B cell (primary cell): ENCODE measurements around the gene GDF7. TPM values are rescaled to one million over a fixed set of nuclear protein-coding genes. Genes with fewer than 3 reads are reported as not detected.

Experiments used
- ATAC-seq: fragments of 200-7000 bp; cut with Tn5 transposase; one replicate; pipeline ENCODE4 v1.10.0; 2021; ENCODE audit warnings: low read depth, mild to moderate bottlenecking, moderate number of reproducible peaks, moderate library complexity
- CTCF ChIA-PET: fragments of 350-600 bp; sonication (Branson Sonifier 250); formaldehyde crosslinking; loops from one replicate; lab custom pipeline; 2021; ENCODE audit warnings: antibody characterized with exemption, inconsistent platforms; lab: Charles Lee
- POLR2A ChIA-PET: fragments of 350-600 bp; sonication (Branson Sonifier 250); formaldehyde crosslinking; loops from one replicate; lab custom pipeline; 2021; ENCODE audit warnings: antibody characterized with exemption; lab: Charles Lee
- DNase-seq: peaks from one replicate; pipeline ENCODE4 v3.0.0; 2013
- H2AFZ ChIP-seq: 2 replicates; pipeline ENCODE4 v1.6.1; 2012; ENCODE audit warnings: mild to moderate bottlenecking, low read depth, low read length; ENCODE audit not compliant: insufficient read depth, poor library complexity, severe bottlenecking
- H3K27ac ChIP-seq, 2 donors: 1 replicate in 1 of 2; 2 replicates in 1 of 2; pipeline ENCODE4 v1.5.1; 2012 to 2013; ENCODE audit warnings: low read length in 2 of 2, mild to moderate bottlenecking in 2 of 2, moderate library complexity in 1 of 2
- H3K27me3 ChIP-seq, 4 experiments: fragments of 200-600 bp in 1 of 4; sonication (generic) in 1 of 4; replicated peaks in 1 of 4; 1 replicate in 2 of 4; 2 replicates in 2 of 4; pipeline versions ENCODE4 v1.6.1 to v1.7.0; 2013 to 2016; ENCODE audit warnings: low read length in 3 of 4, mild to moderate bottlenecking in 2 of 4, mixed read lengths in 1 of 4, moderate library complexity in 1 of 4; ENCODE audit not compliant: insufficient read depth in 4 of 4, control insufficient read depth in 3 of 4; ENCODE audit errors: control extremely low read depth in 1 of 4
- H3K36me3 ChIP-seq, 2 experiments: replicated peaks in 1 of 2; 1 replicate in 1 of 2; 2 replicates in 1 of 2; pipeline versions ENCODE4 v1.6.1 to v1.7.1; 2013; ENCODE audit warnings: low read length in 1 of 2; ENCODE audit not compliant: insufficient read depth in 2 of 2, control insufficient read depth in 1 of 2; ENCODE audit errors: control extremely low read depth in 1 of 2, extremely low read depth in 1 of 2
- H3K4me1 ChIP-seq, 2 donors: fragments of 200-600 bp in 1 of 2; sonication (generic) in 1 of 2; 1 replicate in 1 of 2; 2 replicates in 1 of 2; pipeline versions ENCODE4 v1.5.1 to v1.6.1; 2013 to 2017; ENCODE audit warnings: low read length in 2 of 2; ENCODE audit not compliant: control insufficient read depth in 2 of 2, insufficient read depth in 2 of 2
- H3K4me2 ChIP-seq: replicated peaks from 2 replicates; pipeline ENCODE3; 2012; ENCODE audit warnings: mild to moderate bottlenecking, low read depth, low read length; ENCODE audit not compliant: poor library complexity, severe bottlenecking
- H3K4me3 ChIP-seq, 5 experiments: fragments of 200-600 bp in 1 of 5; sonication (generic) in 1 of 5; 1 replicate in 3 of 5; 2 replicates in 2 of 5; pipeline versions ENCODE4 v1.5.1 to v1.7.0; 2011 to 2016; ENCODE audit warnings: low read length in 4 of 5, mild to moderate bottlenecking in 4 of 5, low read depth in 2 of 5, control low read depth in 1 of 5, moderate library complexity in 1 of 5; ENCODE audit not compliant: insufficient read depth in 1 of 5; ENCODE audit errors: control extremely low read depth in 1 of 5, extremely low read depth in 1 of 5
- H3K79me2 ChIP-seq: fragments of 200-600 bp; sonication (generic); one replicate; pipeline ENCODE4 v1.6.0; 2016; ENCODE audit warnings: low read length; ENCODE audit not compliant: control insufficient read depth, insufficient read depth
- H3K9ac ChIP-seq: fragments of 200-600 bp; sonication (generic); 2 replicates; pipeline ENCODE4 v1.6.1; 2017; ENCODE audit warnings: mild to moderate bottlenecking, low read length, moderate library complexity
- H3K9me3 ChIP-seq, 3 donors: one replicate each; pipeline versions ENCODE4 v1.6.1 to v1.7.1; 2013; ENCODE audit warnings: low read length in 2 of 3; ENCODE audit not compliant: control insufficient read depth in 2 of 3, insufficient read depth in 1 of 3; ENCODE audit errors: control extremely low read depth in 1 of 3
- H4K20me1 ChIP-seq: 2 replicates; pipeline ENCODE4 v1.6.0; 2012; ENCODE audit warnings: mild to moderate bottlenecking, low read length; ENCODE audit not compliant: insufficient read depth, control insufficient read depth, poor library complexity, severe bottlenecking
- H3K27ac Mint-ChIP-seq: one replicate; pipeline ENCODE4 v1.8.0; 2021; ENCODE audit warnings: mixed read lengths
- H3K27me3 Mint-ChIP-seq: one replicate; pipeline ENCODE4 v1.8.0; 2021; ENCODE audit warnings: mixed read lengths
- H3K4me1 Mint-ChIP-seq: one replicate; pipeline ENCODE4 v1.8.0; 2021; ENCODE audit warnings: mixed read lengths
- H3K4me3 Mint-ChIP-seq: one replicate; pipeline ENCODE4 v1.8.0; 2021; ENCODE audit warnings: mixed read lengths
- H3K9me3 Mint-ChIP-seq: one replicate; pipeline ENCODE4 v1.8.0; 2022; ENCODE audit warnings: mixed read lengths; ENCODE audit not compliant: insufficient read depth
- CTCF ChIP-seq: fragments of 200-600 bp; IDR thresholded peaks from one replicate; pipeline ENCODE4 v1.8.0; 2022; ENCODE audit warnings: antibody characterized with exemption, mild to moderate bottlenecking
- EZH2 ChIP-seq: IDR thresholded peaks from 2 replicates; pipeline ENCODE4 v1.6.1; 2012; ENCODE audit warnings: borderline replicate concordance, low read depth, mild to moderate bottlenecking, moderate library complexity, low read length; ENCODE audit not compliant: insufficient read depth, poor library complexity, severe bottlenecking
- WGBS: methylation state at CpG from one replicate; pipeline ENCODE4 v1.1.5; 2013; ENCODE audit warnings: missing lambda C conversion rate; ENCODE audit not compliant: insufficient coverage; 5-methylcytosine and 5-hydroxymethylcytosine counted together
- intact Hi-C: fragments of 100-400 bp; cut with micrococcal nuclease; formaldehyde crosslinking; loops from one replicate; pipeline ENCODE4 v1.10.0; 2022
- polyA plus RNA-seq: library from polyadenylated mRNA; depleted of rRNA; stranded (reverse); fragments of >200 nt; gene quantifications from 2 replicates; pipeline ENCODE4 v1.2.3, GENCODE V29; 2012
- total RNA-seq, 2 donors: library from RNA; stranded (reverse); fragments of 120-200 nt in 1 of 2; gene quantifications; 1 replicate in 1 of 2; 2 replicates in 1 of 2; pipeline versions ENCODE4 v1.2.3 to v1.2.4, GENCODE V29; 2013 to 2022

The GDF7 gene
- total and polyA plus RNA-seq, 2 donors (not counting 1 experiment from before 2014, with no cell fraction given): 7.0 to 15.3 TPM

DNA sequence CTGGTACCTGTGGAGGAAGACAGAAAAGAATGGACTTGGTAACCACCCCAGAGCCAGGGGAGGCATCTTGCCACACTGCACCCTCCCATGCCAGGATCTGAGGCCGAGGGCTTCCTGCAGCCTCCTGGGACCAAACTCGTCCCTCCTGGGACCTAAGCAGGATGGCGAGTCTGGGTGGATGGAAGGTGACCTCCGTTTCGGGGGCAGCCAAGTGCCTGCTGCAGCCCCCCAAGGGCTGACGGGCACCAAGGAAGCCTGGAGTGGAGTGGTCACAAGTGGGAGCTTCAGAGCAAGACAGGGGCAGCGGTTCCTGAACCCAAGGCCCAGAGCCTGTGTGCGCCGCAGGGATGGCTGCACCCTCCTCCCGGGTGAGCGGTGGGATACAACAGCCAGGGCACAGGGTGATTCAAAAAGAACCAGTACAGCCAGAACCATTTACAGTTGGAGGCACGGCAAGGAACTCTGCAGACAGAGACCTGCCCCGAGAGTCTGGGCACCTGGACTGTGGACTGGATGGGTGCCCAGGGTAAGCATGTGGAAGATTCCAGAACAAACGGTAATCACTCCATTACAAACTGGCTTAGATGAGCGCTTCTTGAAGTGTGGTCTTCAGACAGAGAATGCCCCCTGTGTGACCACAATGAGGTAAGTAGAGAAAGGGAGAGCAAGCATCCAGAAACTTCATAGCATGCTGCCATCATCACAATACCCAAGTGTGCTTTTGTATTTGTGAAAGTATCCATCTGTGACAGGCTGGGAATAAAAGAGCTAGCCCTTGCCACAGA lies 28.1 kb upstream of the GDF7 start:
- no peak for TF ChIP-seq CTCF
- TF ChIP-seq EZH2: no peak
- Histone ChIP-seq H3K9ac (no peak overlapping the region), H3K4me2 (no peak overlapping the region), H3K9me3 (no peaks in the 10 kb centered on the region), H4K20me1 (peaks cover 18% of the 10 kb centered on the region), H2AFZ (no peak overlapping the region), H3K27me3 (no peaks in the 10 kb centered on the region), H3K4me1 (peaks cover 0 to 7% of the 10 kb centered on the region in 2 donors), H3K79me2 (peaks cover 13% of the 10 kb centered on the region), H3K27ac (no peak overlapping the region), H3K4me3 (no peak overlapping the region), H3K36me3 (peaks cover 0 to 57% of the 10 kb centered on the region in 2 experiments)
- POLR2A ChIA-PET: no interaction called here
- Mint-ChIP-seq H3K27ac (no peak overlapping the region), H3K4me3 (no peak overlapping the region), H3K9me3 (no peaks in the 10 kb centered on the region), H3K27me3 (no peaks in the 10 kb centered on the region), H3K4me1 (peaks cover 11% of the 10 kb centered on the region)
- ATAC-seq (no peak), DNase-seq (no peak)
- CTCF ChIA-PET: interaction anchor here (1.2 to 6.9 kb wide), 4 partner anchors 12 to 197 kb away, joined by 4 to 114 read pairs (median 6); partner anchors contain the start of genes HS1BP3 and RHOB
- WGBS: 95% methylated on average over 11 of the region's 15 CpGs
- intact Hi-C loops: no loop called here
